T-cell (primary cell): Measurements from ENCODE around the gene LRRC42. TPM values are rescaled to one million over a fixed set of nuclear protein-coding genes. Genes with fewer than 3 reads are reported as not detected.
"Not testable (repeated sequence)": the region's sequence is repeated elsewhere in the genome, so short reads cannot be mapped to it uniquely, and the experiment has no call there.

Experiments
- ATAC-seq, 4 experiments: fragments of 200-7000 bp in 3 of 4; fragments of 150-1000 bp in 1 of 4; cut with Tn5 transposase; replicated peaks in 1 of 4; 1 replicate in 3 of 4; 2 replicates in 1 of 4; pipeline ENCODE4 v1.10.0; 2021; ENCODE audit warnings: moderate library complexity in 3 of 4, mild to moderate bottlenecking in 2 of 4, moderate number of reproducible peaks in 1 of 4
- CTCF ChIA-PET, 2 donors: fragments of 300-600 bp; sonication (Branson Sonifier 250); formaldehyde crosslinking; loops; one replicate each; lab custom pipeline; 2022; ENCODE audit warnings: antibody characterized with exemption in 2 of 2; lab: Charles Lee
- POLR2A ChIA-PET, 2 donors: fragments of 300-600 bp; sonication (Branson Sonifier 250); formaldehyde crosslinking; loops; one replicate each; lab custom pipeline; 2022; ENCODE audit warnings: antibody characterized with exemption in 2 of 2; lab: Charles Lee
- DNase-seq, 35 experiments: peaks; one replicate each; pipeline versions ENCODE4 v3.0.0 to v3.0.0-alpha.2; 2013 to 2023
- H3K27ac ChIP-seq: one replicate; pipeline ENCODE4 v1.5.1; 2013; ENCODE audit warnings: low read length
- H3K27me3 ChIP-seq, 2 experiments: replicated peaks in 1 of 2; 1 replicate in 1 of 2; 2 replicates in 1 of 2; pipeline versions ENCODE4 v1.6.1 to v1.7.0; 2013; ENCODE audit warnings: low read length in 1 of 2, mixed read lengths in 1 of 2; ENCODE audit not compliant: control insufficient read depth in 2 of 2, insufficient read depth in 2 of 2; ENCODE audit errors: extremely low read depth in 1 of 2
- H3K36me3 ChIP-seq, 2 donors: 1 replicate in 1 of 2; 2 replicates in 1 of 2; pipeline versions ENCODE4 v1.6.1 to v1.7.0; 2013; ENCODE audit warnings: low read length in 1 of 2; ENCODE audit not compliant: control insufficient read depth in 2 of 2, insufficient read depth in 1 of 2; ENCODE audit errors: extremely low read depth in 1 of 2
- H3K4me1 ChIP-seq, 2 experiments: 1 replicate in 1 of 2; 2 replicates in 1 of 2; pipeline versions ENCODE4 v1.6.1 to v1.7.0; 2013; ENCODE audit warnings: low read length in 2 of 2, mixed read lengths in 1 of 2; ENCODE audit not compliant: insufficient read depth in 2 of 2, control insufficient read depth in 1 of 2; ENCODE audit errors: extremely low read depth in 1 of 2
- H3K4me3 ChIP-seq, 2 donors: 1 replicate in 1 of 2; 2 replicates in 1 of 2; pipeline versions ENCODE4 v1.5.1 to v1.7.0; 2013; ENCODE audit warnings: mild to moderate bottlenecking in 2 of 2, low read length in 1 of 2, moderate library complexity in 1 of 2; ENCODE audit not compliant: control insufficient read depth in 1 of 2; ENCODE audit errors: extremely low read depth in 1 of 2
- H3K9me3 ChIP-seq: 2 replicates; pipeline ENCODE4 v1.7.0; 2013
- H3K27ac Mint-ChIP-seq, 2 donors: one replicate each; pipeline ENCODE4 v1.8.0; 2020 to 2021; ENCODE audit warnings: mild to moderate bottlenecking in 2 of 2, mixed read lengths in 2 of 2
- H3K27me3 Mint-ChIP-seq, 2 donors: one replicate each; pipeline ENCODE4 v1.8.0; 2021 to 2022; ENCODE audit warnings: mixed read lengths in 2 of 2
- H3K36me3 Mint-ChIP-seq: one replicate; pipeline ENCODE4 v1.8.0; 2021; ENCODE audit warnings: mixed read lengths
- H3K4me1 Mint-ChIP-seq, 3 donors: one replicate each; pipeline ENCODE4 v1.8.0; 2020 to 2022; ENCODE audit warnings: mixed read lengths in 3 of 3, mild to moderate bottlenecking in 1 of 3
- H3K4me3 Mint-ChIP-seq, 3 donors: one replicate each; pipeline ENCODE4 v1.8.0; 2020 to 2022; ENCODE audit warnings: mild to moderate bottlenecking in 3 of 3, mixed read lengths in 3 of 3, moderate library complexity in 3 of 3
- H3K9me3 Mint-ChIP-seq, 3 donors: one replicate each; pipeline ENCODE4 v1.8.0; 2020 to 2022; ENCODE audit warnings: mixed read lengths in 3 of 3
- WGBS: methylation state at CpG from one replicate; pipeline ENCODE4 v1.1.5; 2013; ENCODE audit warnings: missing lambda C conversion rate; ENCODE audit not compliant: insufficient coverage; 5-methylcytosine and 5-hydroxymethylcytosine counted together
- total RNA-seq, 35 experiments: library from RNA in 6 of 35; stranded (reverse) in 6 of 35; fragments of 120-200 nt in 1 of 35; gene quantifications; one replicate each; pipeline versions ENCODE4 v1.2.1 to v1.2.4 and lab custom pipeline; 2013 to 2026

LRRC42 gene
- total RNA-seq, 5 donors from 2014 or later (not counting 1 experiment from before 2014, with no cell fraction given), result 6.3 to 8.8 (median 7.9) TPM

- Mint-ChIP-seq H3K36me3 (peaks cover 58% of the 10 kb centered on the region), H3K27ac (no peak overlapping the region), H3K4me1 (no peaks in the 10 kb centered on the region), H3K9me3 (no peaks in the 10 kb centered on the region), H3K27me3 (no peaks in the 10 kb centered on the region), H3K4me3 (no peak overlapping the region)
- Histone ChIP-seq H3K27ac (no peak overlapping the region), H3K36me3 (peaks cover 0 to 41% of the 10 kb centered on the region in 2 donors), H3K4me3 (no peak overlapping the region), H3K4me1 (no peaks in the 10 kb centered on the region), H3K27me3 (no peaks in the 10 kb centered on the region), H3K9me3 (no peaks in the 10 kb centered on the region)
- ATAC-seq (no peak), DNase-seq (no peak)
- 90% methylated on average over 2 of the region's 2 CpGs for WGBS
- CTCF ChIA-PET, result interaction anchor here in 1 of 2 donors (0.5 kb wide), 1 partner anchor 89 kb away, joined by 4 read pairs; no protein-coding TSS in a partner anchor
- POLR2A ChIA-PET, result interaction anchor here in 1 of 2 donors (0.7 kb wide), 1 partner anchor 394 kb away, joined by 8 read pairs; no protein-coding TSS in a partner anchor
Observed at GRCh38 chr1:53968125-53968513, 22.0 kb downstream of the LRRC42 start.

- H3K4me3 ChIP-seq, H3K27ac Mint-ChIP-seq, H3K27me3 ChIP-seq, DNase-seq, H3K4me1 Mint-ChIP-seq, H3K9me3 Mint-ChIP-seq, CTCF ChIA-PET, H3K27me3 Mint-ChIP-seq, POLR2A ChIA-PET, H3K27ac ChIP-seq, H3K4me1 ChIP-seq, H3K4me3 Mint-ChIP-seq, H3K9me3 ChIP-seq, ATAC-seq: not testable (repeated sequence)
- peaks cover 0 to 35% of the 10 kb centered on the region in 2 donors for H3K36me3 ChIP-seq
- peaks cover 51% of the 10 kb centered on the region for H3K36me3 Mint-ChIP-seq
- WGBS, result no CpG with 5 or more reads among the region's 2 CpGs
Observed at GRCh38 chr1:53969323-53969722, 23.2 kb downstream of the LRRC42 start.

- peaks cover 59% of the 10 kb centered on the region for H3K36me3 Mint-ChIP-seq
- ChIA-PET CTCF (interaction anchor here (0.6 to 0.7 kb wide), 2 partner anchors 78 to 1779 kb away, joined by 3 read pairs; no protein-coding TSS in a partner anchor), POLR2A (no interaction called here)
- no peak overlapping the region for H3K4me3 Mint-ChIP-seq
- Histone ChIP-seq H3K36me3 (peaks cover 0 to 25% of the 10 kb centered on the region in 2 donors), H3K27me3 (no peaks in the 10 kb centered on the region), H3K27ac (no peak overlapping the region), H3K4me3 (no peak overlapping the region), H3K4me1 (no peaks in the 10 kb centered on the region), H3K9me3 (no peaks in the 10 kb centered on the region)
- no peaks in the 10 kb centered on the region for H3K27me3 Mint-ChIP-seq
- 100% methylated on average over 1 of the region's 2 CpGs for WGBS
- no peak for ATAC-seq
- no peaks in the 10 kb centered on the region for H3K4me1 Mint-ChIP-seq
- DNase-seq, result no peak
- H3K27ac Mint-ChIP-seq, result no peak overlapping the region
- no peaks in the 10 kb centered on the region for H3K9me3 Mint-ChIP-seq
Observed at GRCh38 chr1:53971718-53972117, 25.6 kb downstream of the LRRC42 start.

GRCh38 chr1:53975861-53976260 lies 29.7 kb downstream of the LRRC42 start:
- no peaks in the 10 kb centered on the region for H3K4me1 Mint-ChIP-seq
- Histone ChIP-seq H3K9me3 (no peaks in the 10 kb centered on the region), H3K4me1 (no peaks in the 10 kb centered on the region), H3K27ac (no peak overlapping the region), H3K4me3 (no peak overlapping the region), H3K27me3 (no peaks in the 10 kb centered on the region), H3K36me3 (no peaks in the 10 kb centered on the region)
- no peak overlapping the region for H3K27ac Mint-ChIP-seq
- POLR2A ChIA-PET, result no interaction called here
- peaks cover 3% of the 10 kb centered on the region in 2 donors for H3K27me3 Mint-ChIP-seq
- CTCF ChIA-PET, result no interaction called here
- DNase-seq (no peak), ATAC-seq (no peak)
- H3K9me3 Mint-ChIP-seq, result no peaks in the 10 kb centered on the region
- no peak overlapping the region for H3K4me3 Mint-ChIP-seq
- peaks cover 32% of the 10 kb centered on the region for H3K36me3 Mint-ChIP-seq
- WGBS, result no CpG with 5 or more reads among the region's 7 CpGs

- H3K27me3 ChIP-seq, result peaks cover 0 to 7% of the 10 kb centered on the region in 2 experiments
- H3K27ac ChIP-seq, result no peak overlapping the region
- DNase-seq (no peak), ATAC-seq (no peak)
- CTCF ChIA-PET, result no interaction called here
- peaks cover 3% of the 10 kb centered on the region in 2 donors for H3K27me3 Mint-ChIP-seq
- peaks cover 6 to 17% (median 7%) of the 10 kb centered on the region in 3 donors for H3K4me1 Mint-ChIP-seq
- H3K4me1 ChIP-seq, result no peaks in the 10 kb centered on the region
- H3K9me3 Mint-ChIP-seq, result no peaks in the 10 kb centered on the region
- H3K9me3 ChIP-seq, result no peaks in the 10 kb centered on the region
- H3K4me3 ChIP-seq, result no peak overlapping the region
- peaks cover 15% of the 10 kb centered on the region for H3K36me3 Mint-ChIP-seq
- POLR2A ChIA-PET, result no interaction called here
- H3K27ac Mint-ChIP-seq, result no peak overlapping the region
- H3K4me3 Mint-ChIP-seq, result no peak overlapping the region
- 91% methylated on average over 13 of the region's 13 CpGs for WGBS
- H3K36me3 ChIP-seq, result no peaks in the 10 kb centered on the region
Observed at GRCh38 chr1:53979712-53980450, 33.7 kb downstream of the LRRC42 start.

GRCh38 chr1:53981220-53981619 lies 35.1 kb downstream of the LRRC42 start:
- DNase-seq (no peak), ATAC-seq (no peak)
- ChIA-PET CTCF (no interaction called here), POLR2A (no interaction called here)
- Histone ChIP-seq H3K4me3 (no peak overlapping the region), H3K36me3 (no peaks in the 10 kb centered on the region), H3K27ac (no peak overlapping the region), H3K9me3 (no peaks in the 10 kb centered on the region), H3K27me3 (peaks cover 0 to 7% of the 10 kb centered on the region in 2 experiments), H3K4me1 (peaks cover 2% of the 10 kb centered on the region in 2 experiments)
- no peak overlapping the region for H3K4me3 Mint-ChIP-seq
- WGBS, result 100% methylated on average over 5 of the region's 6 CpGs
- H3K4me1 Mint-ChIP-seq, result peaks cover 11 to 25% (median 16%) of the 10 kb centered on the region in 3 donors
- peaks cover 3% of the 10 kb centered on the region in 2 donors for H3K27me3 Mint-ChIP-seq
- H3K36me3 Mint-ChIP-seq, result peaks cover 1% of the 10 kb centered on the region
- no peak overlapping the region for H3K27ac Mint-ChIP-seq
- H3K9me3 Mint-ChIP-seq, result no peaks in the 10 kb centered on the region
